H1 (cell line): ENCODE data around the gene CAMTA1. TPM values are rescaled to one million over a fixed set of nuclear protein-coding genes. Genes with fewer than 3 reads are reported as not detected.

Source experiments
- CTCF ChIA-PET: fragments of 300-600 bp; sonication (Branson Sonifier 250); formaldehyde crosslinking; loops from one replicate; lab custom pipeline; 2021; ENCODE audit not compliant: partially characterized antibody; lab: Charles Lee
- POLR2A ChIA-PET: fragments of 300-600 bp; sonication (Branson Sonifier 250); formaldehyde crosslinking; loops from one replicate; lab custom pipeline; 2021; ENCODE audit warnings: inconsistent platforms; ENCODE audit not compliant: partially characterized antibody; lab: Charles Lee
- DNase-seq, 2 experiments: peaks; one replicate each; pipeline versions ENCODE4 v3.0.0 to v3.0.0-alpha.2; 2010 to 2022; ENCODE audit warnings: low spot score in 2 of 2, low read depth in 1 of 2, mixed read lengths in 1 of 2
- FAIRE-seq: peaks from 2 replicates; lab custom pipeline; 2011; peaks lifted over from hg19 to GRCh38; lab: Jason Lieb, UNC
- H2AFZ ChIP-seq: 2 replicates; pipeline ENCODE4 v1.8.1; 2012; ENCODE audit warnings: low read length, inconsistent platforms
- H2AK5ac ChIP-seq: 2 replicates; pipeline ENCODE4 v1.6.1; 2013; ENCODE audit warnings: low read depth, low read length
- H2BK120ac ChIP-seq: replicated peaks from 2 replicates; pipeline ENCODE3; 2013; ENCODE audit warnings: low read depth, low read length, inconsistent platforms
- H2BK12ac ChIP-seq: 2 replicates; pipeline ENCODE4 v1.6.1; 2013; ENCODE audit warnings: low read depth, low read length
- H2BK15ac ChIP-seq: 2 replicates; pipeline ENCODE4 v1.6.1; 2013; ENCODE audit warnings: low read length
- H2BK20ac ChIP-seq: 2 replicates; pipeline ENCODE4 v1.6.1; 2013; ENCODE audit warnings: low read length
- H2BK5ac ChIP-seq: 2 replicates; pipeline ENCODE4 v1.6.1; 2013; ENCODE audit warnings: low read depth, low read length
- H3K14ac ChIP-seq: 2 replicates; pipeline ENCODE4 v1.6.1; 2013; ENCODE audit warnings: inconsistent platforms; ENCODE audit not compliant: insufficient read length
- H3K18ac ChIP-seq: 2 replicates; pipeline ENCODE4 v1.6.1; 2013; ENCODE audit warnings: low read length; ENCODE audit errors: extremely low read depth
- H3K23ac ChIP-seq: 2 replicates; pipeline ENCODE4 v1.6.1; 2013; ENCODE audit warnings: inconsistent platforms; ENCODE audit not compliant: insufficient read length
- H3K23me2 ChIP-seq: 2 replicates; pipeline ENCODE4 v1.6.1; 2013; ENCODE audit warnings: low read depth, low read length
- H3K27ac ChIP-seq: 2 replicates; pipeline ENCODE4 v1.6.1; 2011; ENCODE audit warnings: low read depth, low read length, inconsistent platforms
- H3K27me3 ChIP-seq, 4 experiments: replicated peaks in 1 of 4; 1 replicate in 1 of 4; 2 replicates in 3 of 4; pipeline versions ENCODE4 v1.6.1 to v1.8.1; 2011 to 2013; ENCODE audit warnings: low read length in 3 of 4, mild to moderate bottlenecking in 3 of 4, inconsistent platforms in 2 of 4, mixed read lengths in 2 of 4, moderate library complexity in 1 of 4; ENCODE audit not compliant: control insufficient read depth in 3 of 4, insufficient read depth in 3 of 4; ENCODE audit errors: extremely low read depth in 1 of 4
- H3K36me3 ChIP-seq, 4 experiments: 2 replicates each; pipeline versions ENCODE4 v1.6.1 to v1.8.1; 2011 to 2013; ENCODE audit warnings: mild to moderate bottlenecking in 4 of 4, low read length in 3 of 4, moderate library complexity in 2 of 4, control low read depth in 1 of 4, inconsistent platforms in 1 of 4; ENCODE audit not compliant: insufficient read depth in 4 of 4, control insufficient read depth in 2 of 4
- H3K4ac ChIP-seq: replicated peaks from 2 replicates; pipeline ENCODE3; 2013; ENCODE audit warnings: low read length, low read depth, mixed read lengths, inconsistent platforms; ENCODE audit not compliant: insufficient read length
- H3K4me1 ChIP-seq, 4 experiments: replicated peaks in 1 of 4; 1 replicate in 1 of 4; 2 replicates in 3 of 4; pipeline versions ENCODE4 v1.6.1 to v1.8.1; 2011 to 2013; ENCODE audit warnings: low read length in 3 of 4, inconsistent platforms in 2 of 4, mixed read lengths in 1 of 4; ENCODE audit not compliant: insufficient read depth in 4 of 4, control insufficient read depth in 3 of 4
- H3K4me2 ChIP-seq, 2 experiments: 2 replicates each; pipeline versions ENCODE4 v1.6.1 to v1.8.1; 2011 to 2013; ENCODE audit warnings: low read depth in 2 of 2, low read length in 2 of 2, control low read depth in 1 of 2, inconsistent platforms in 1 of 2, mild to moderate bottlenecking in 1 of 2; ENCODE audit not compliant: insufficient read depth in 1 of 2
- H3K4me3 ChIP-seq, 4 experiments: fragments of 200-600, 300-600 bp in 1 of 4; sonication (generic), shearing (Covaris generic), sonication (Bioruptor Twin) in 1 of 4; 2 replicates each; pipeline versions ENCODE4 v1.5.1 to v1.8.1; 2011 to 2016; ENCODE audit warnings: low read length in 4 of 4, low read depth in 3 of 4, control low read depth in 2 of 4, inconsistent platforms in 2 of 4, mild to moderate bottlenecking in 2 of 4, mixed read lengths in 1 of 4, moderate library complexity in 1 of 4; ENCODE audit not compliant: insufficient read depth in 2 of 4; ENCODE audit errors: extremely low read depth in 1 of 4
- H3K56ac ChIP-seq: replicated peaks from 2 replicates; pipeline ENCODE3; 2013; ENCODE audit warnings: low read depth, mild to moderate bottlenecking, mixed read lengths, low read length, inconsistent platforms; ENCODE audit not compliant: insufficient read length
- H3K79me1 ChIP-seq: 2 replicates; pipeline ENCODE4 v1.6.1; 2013; ENCODE audit warnings: low read depth, low read length, control low read depth
- H3K79me2 ChIP-seq, 2 experiments: 2 replicates each; pipeline versions ENCODE4 v1.6.1 to v1.8.1; 2012 to 2013; ENCODE audit warnings: low read length in 2 of 2, mild to moderate bottlenecking in 2 of 2, inconsistent platforms in 1 of 2; ENCODE audit not compliant: insufficient read depth in 2 of 2, control insufficient read depth in 1 of 2
- H3K9ac ChIP-seq, 4 experiments: replicated peaks in 1 of 4; 1 replicate in 1 of 4; 2 replicates in 3 of 4; pipeline versions ENCODE4 v1.6.1 to v1.8.1; 2011 to 2013; ENCODE audit warnings: low read depth in 3 of 4, low read length in 3 of 4, control low read depth in 2 of 4, mild to moderate bottlenecking in 2 of 4, moderate library complexity in 2 of 4, inconsistent platforms in 1 of 4; ENCODE audit errors: extremely low read depth in 1 of 4
- H3K9me3 ChIP-seq, 2 experiments: 2 replicates each; pipeline versions ENCODE4 v1.6.1 to v1.8.1; 2012 to 2013; ENCODE audit warnings: mild to moderate bottlenecking in 2 of 2, moderate library complexity in 2 of 2, control low read depth in 1 of 2, inconsistent platforms in 1 of 2, low read depth in 1 of 2, low read length in 1 of 2, mixed read lengths in 1 of 2; ENCODE audit not compliant: insufficient read depth in 2 of 2
- H4K20me1 ChIP-seq, 2 experiments: replicated peaks in 1 of 2; 2 replicates each; pipeline versions ENCODE3 to v1.8.1; 2011 to 2013; ENCODE audit warnings: inconsistent platforms in 2 of 2, low read length in 2 of 2, mild to moderate bottlenecking in 1 of 2; ENCODE audit not compliant: insufficient read depth in 2 of 2, control insufficient read depth in 1 of 2
- H4K5ac ChIP-seq: 2 replicates; pipeline ENCODE4 v1.6.1; 2013; ENCODE audit warnings: low read length, low read depth, mixed read lengths, inconsistent platforms; ENCODE audit not compliant: insufficient read length
- H4K8ac ChIP-seq: 2 replicates; pipeline ENCODE4 v1.8.0; 2013; ENCODE audit warnings: mild to moderate bottlenecking, moderate library complexity, low read length, inconsistent platforms; ENCODE audit not compliant: insufficient read depth; ENCODE audit errors: extremely low read depth
- H4K91ac ChIP-seq: replicated peaks from 2 replicates; pipeline ENCODE3; 2013; ENCODE audit warnings: low read length, mixed read lengths, inconsistent platforms; ENCODE audit not compliant: insufficient read length
- ATF2 ChIP-seq: IDR thresholded peaks from 2 replicates; pipeline ENCODE4 v1.6.1; 2012; ENCODE audit warnings: low read length, inconsistent platforms
- BACH1 ChIP-seq: IDR thresholded peaks from 2 replicates; pipeline ENCODE4 v1.6.1; 2012; ENCODE audit warnings: low read length, improper control_type of control experiment
- EZH2 ChIP-seq: fragments of 200-600 bp; sonication (generic); IDR thresholded peaks from 2 replicates; pipeline ENCODE4 v1.7.1; 2012; ENCODE audit warnings: low read depth, mild to moderate bottlenecking, moderate library complexity, low read length, inconsistent platforms; ENCODE audit not compliant: severe bottlenecking
- SIN3A ChIP-seq, 2 experiments: IDR thresholded peaks in 1 of 2; conservative IDR thresholded peaks in 1 of 2; 2 replicates each; pipeline ENCODE4 v1.6.1; 2011 to 2012; ENCODE audit warnings: low read length in 2 of 2, improper control_type of control experiment in 1 of 2, low read depth in 1 of 2, mild to moderate bottlenecking in 1 of 2
- WGBS, 2 experiments: shearing (Covaris generic) in 1 of 2; methylation state at CpG; one replicate each; pipeline versions ENCODE4 v1.1.6 to v1.1.7; 2013 to 2015; ENCODE audit warnings: low lambda C conversion rate in 2 of 2, mixed read lengths in 2 of 2, inconsistent platforms in 1 of 2, low coverage in 1 of 2, missing lambda C conversion rate in 1 of 2; ENCODE audit not compliant: insufficient replicate concordance in 2 of 2, insufficient coverage in 1 of 2, insufficient read length in 1 of 2; ENCODE audit errors: extremely low coverage in 1 of 2, missing lambda C conversion rate in 1 of 2; 5-methylcytosine and 5-hydroxymethylcytosine counted together
- polyA plus RNA-seq, 7 experiments: library from polyadenylated mRNA; depleted of rRNA in 3 of 7; stranded (reverse) in 5 of 7; unstranded in 2 of 7; fragments of >200 nt in 5 of 7; fragments of 200-250 nt in 2 of 7; gene quantifications; 1 replicate in 5 of 7; 2 replicates in 1 of 7; 4 replicates in 1 of 7; pipeline versions ENCODE4 v1.2.1 to v1.2.3, GENCODE V29; 2011 to 2013; ENCODE audit warnings: missing spikeins in 2 of 7, mixed read lengths in 2 of 7
- total RNA-seq: library from RNA; stranded (reverse); fragmentation: NEBNext Ultra II Directional; extraction: Animal tissue kit (Norgen Biotek cat#: 25700); gene quantifications from 2 replicates; pipeline ENCODE4 v1.2.1, GENCODE V29; 2021

The CAMTA1 gene
- total and polyA plus RNA-seq, 2 of the 8 experiments (the other 6 are each of a cell fraction or from before 2014, with no cell fraction given): 65.0 to 119 TPM

DNA sequence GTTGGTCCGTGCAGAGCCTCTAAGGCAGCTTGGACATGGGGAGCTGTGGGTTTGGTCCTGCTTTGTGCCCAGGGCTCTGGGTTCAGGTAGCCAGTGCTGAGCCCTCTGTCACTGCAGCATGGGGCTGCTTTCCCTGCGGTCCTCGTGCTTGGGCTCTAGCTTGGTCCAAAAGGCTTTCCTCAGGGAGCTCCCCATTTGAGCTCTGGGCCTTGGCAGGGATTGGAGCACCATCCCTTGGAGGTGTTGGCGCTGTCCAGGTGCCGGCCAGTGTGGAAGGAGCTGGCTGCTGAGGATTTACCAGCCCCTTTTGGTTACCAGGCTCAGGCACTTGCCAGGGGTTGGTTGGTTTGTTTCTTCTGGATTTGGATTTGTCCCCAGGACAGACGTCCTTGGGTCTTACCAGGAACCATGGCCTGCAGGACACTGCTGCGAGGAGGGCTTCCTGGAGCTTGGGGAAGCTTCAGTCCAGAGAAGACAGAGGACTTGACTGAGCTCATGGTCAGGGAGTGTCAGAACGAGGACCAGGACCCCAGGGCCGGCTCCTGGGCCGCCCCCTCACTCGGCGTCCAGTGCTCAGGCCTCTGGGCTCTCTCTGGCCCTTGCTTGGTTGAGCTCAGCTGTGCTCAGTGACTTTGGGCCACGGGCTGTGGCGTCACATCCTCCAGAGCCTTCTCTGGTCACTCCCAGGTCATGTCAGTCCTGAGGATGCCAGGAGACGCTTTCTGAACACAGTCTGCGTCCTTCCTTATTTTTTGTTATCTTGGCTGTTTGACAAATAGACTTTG lies 224.7 kb downstream of the CAMTA1 start:
- Histone ChIP-seq H2BK120ac (no peak overlapping the region), H2AFZ (no peak overlapping the region), H3K79me2 (no peaks in the 10 kb centered on the region), H3K4me3 (no peak overlapping the region), H2AK5ac (no peak overlapping the region), H3K9me3 (no peaks in the 10 kb centered on the region), H3K4me1 (no peaks in the 10 kb centered on the region), H2BK20ac (no peak overlapping the region), H3K36me3 (no peaks in the 10 kb centered on the region), H3K9ac (no peak overlapping the region), H3K23me2 (no peaks in the 10 kb centered on the region), H3K23ac (no peak overlapping the region), H4K91ac (no peak overlapping the region), H3K79me1 (no peaks in the 10 kb centered on the region), H3K27me3 (no peaks in the 10 kb centered on the region), H3K14ac (no peak overlapping the region), H2BK5ac (no peak overlapping the region), H3K56ac (no peak overlapping the region), H3K27ac (no peak overlapping the region), H2BK15ac (no peak overlapping the region), H4K8ac (peak overlapping the region; percentile 41; the same call in 1 of the 2 replicates), H2BK12ac (no peak overlapping the region), H3K18ac (no peak overlapping the region), H3K4me2 (no peak overlapping the region), H3K4ac (no peak overlapping the region), H4K20me1 (no peaks in the 10 kb centered on the region), H4K5ac (no peak overlapping the region)
- DNase-seq: no peak
- CTCF ChIA-PET: interaction anchor here (0.7 to 2.9 kb wide), 10 partner anchors 10 to 308 kb away, joined by 3 to 15 read pairs (median 4); partner anchors contain the start of gene DNAJC11
- 90% methylated on average over 15 of the region's 16 CpGs; no CpG with 5 or more reads in 1 of the 2 experiments for whole genome bisulfite sequencing, 2 experiments
- no peak for TF ChIP-seq EZH2
- TF ChIP-seq ATF2: no peak
- TF ChIP-seq BACH1: no peak
- no peak for TF ChIP-seq SIN3A (conservative IDR thresholded peaks at IDR 0.05 in 1 of 2, IDR thresholded peaks at IDR 0.05 in 1 of 2; ENCODE audit: low read depth in 1 of 2, low read length in 2 of 2)
- POLR2A ChIA-PET: interaction anchor here (2.1 kb wide), 1 partner anchor 9 kb away, joined by 4 read pairs; no protein-coding TSS in a partner anchor
- no peak for FAIRE-seq
